Measurements from ENCODE around the gene ZNF469. TPM values are rescaled to one million over a fixed set of nuclear protein-coding genes. Genes with fewer than 3 reads are reported as not detected.

Gene ZNF469
- total and polyA plus RNA-seq, 2 of the 13 experiments (the other 11 are each of a cell fraction or from before 2014, with no cell fraction given), result not detected

- TF ChIP-seq TEAD2 (CRISPR knock-in tag; IDR thresholded peaks at IDR 0.05), result no peak
- no peak for TF ChIP-seq ARID3A (IDR thresholded peaks at IDR 0.05; ENCODE audit: low read depth, low read length)
- no peak for TF ChIP-seq ZNF331 (CRISPR knock-in tag; IDR thresholded peaks at IDR 0.05)
- no peak for TF ChIP-seq ISX (CRISPR knock-in tag; conservative IDR thresholded peaks at IDR 0.05)
- TF ChIP-seq, protein P1, sequence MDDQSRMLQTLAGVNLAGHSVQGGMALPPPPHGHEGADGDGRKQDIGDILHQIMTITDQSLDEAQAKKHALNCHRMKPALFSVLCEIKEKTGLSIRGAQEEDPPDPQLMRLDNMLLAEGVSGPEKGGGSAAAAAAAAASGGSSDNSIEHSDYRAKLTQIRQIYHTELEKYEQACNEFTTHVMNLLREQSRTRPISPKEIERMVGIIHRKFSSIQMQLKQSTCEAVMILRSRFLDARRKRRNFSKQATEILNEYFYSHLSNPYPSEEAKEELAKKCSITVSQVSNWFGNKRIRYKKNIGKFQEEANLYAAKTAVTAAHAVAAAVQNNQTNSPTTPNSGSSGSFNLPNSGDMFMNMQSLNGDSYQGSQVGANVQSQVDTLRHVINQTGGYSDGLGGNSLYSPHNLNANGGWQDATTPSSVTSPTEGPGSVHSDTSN (CRISPR knock-in tag; IDR thresholded peaks at IDR 0.05; ENCODE audit: borderline replicate concordance), result no peak
- no peak for TF ChIP-seq IKZF4 (CRISPR knock-in tag; IDR thresholded peaks at IDR 0.05; ENCODE audit: borderline replicate concordance, low read depth, not compliant biosample characterization)
- TF ChIP-seq ZSCAN9 (CRISPR knock-in tag; IDR thresholded peaks at IDR 0.05; ENCODE audit: borderline replicate concordance), result no peak
- no peak for TF ChIP-seq ZFP41 (CRISPR knock-in tag; IDR thresholded peaks at IDR 0.05; ENCODE audit: borderline replicate concordance)
- Histone ChIP-seq H3K9me3 (ENCODE audit: low read length) (no peaks in the 10 kb centered on the region), H3K9ac (ENCODE audit: insufficient read depth, low read depth, low read length) (no peak overlapping the region), H3K4me2 (ENCODE audit: low read depth, low read length) (no peak overlapping the region), H4K20me1 (ENCODE audit: insufficient read depth, low read length) (no peaks in the 10 kb centered on the region; the same call in 1 of the 2 replicates), H2AFZ (ENCODE audit: low read length) (no peak overlapping the region), H3K4me1 (ENCODE audit: insufficient read depth, low read length) (peaks cover 13% of the 10 kb centered on the region), H3K79me2 (ENCODE audit: insufficient read depth, low read length) (no peaks in the 10 kb centered on the region), H3K36me3 (replicated peaks in 1 of 2; ENCODE audit: control insufficient read depth in 1 of 2, insufficient read depth in 2 of 2, low read length in 2 of 2) (no peaks in the 10 kb centered on the region), H3K27ac (ENCODE audit: extremely low read length, insufficient read depth, low read length) (no peak overlapping the region), H3K27me3 (ENCODE audit: control insufficient read depth in 1 of 2, insufficient read depth in 2 of 2, low read length in 2 of 2) (peaks cover 5 to 27% of the 10 kb centered on the region in 2 experiments; a peak in 3 of 5 replicates), H3K4me3 (replicated peaks in 1 of 3; ENCODE audit: insufficient read depth in 1 of 3, low read depth in 2 of 3, low read length in 3 of 3) (no peak overlapping the region)
- no peak for ATAC-seq
- ChIA-PET CTCF (ENCODE audit: low intra/inter-chr PET ratio, low total read pairs) (no interaction called here), POLR2A (no interaction called here)
- intact Hi-C loops (cut with micrococcal nuclease; ENCODE audit: unreplicated experiment) (no loop called here), in situ Hi-C loops (cut with HindIII; ENCODE audit: extremely low pct_ligation_motif_present, low pct_unique_long_range_greater_than_20kb) (no loop called here)
- FAIRE-seq, result no peak
- DNase-seq (ENCODE audit: low spot score), result no peak
- WGBS (ENCODE audit: low lambda C conversion rate), result 19% methylated on average over 10 of the region's 13 CpGs
- no TSS peak for BruUV-seq (replicated peaks)
Measured at GRCh38 chr16:88337538-88337937, 45.2 kb upstream of the ZNF469 start.
